Measurements from ENCODE around the gene RNF115. TPM values are rescaled to one million over a fixed set of nuclear protein-coding genes. Genes with fewer than 3 reads are reported as not detected.

RNF115 gene
- total and polyA plus RNA-seq, 3 donors from 2014 or later, result 13.8 to 29.1 (median 24.4) TPM

- no peaks in the 10 kb centered on the region for H3K9me3 ChIP-seq
- H3K36me3 ChIP-seq (ENCODE audit: low read depth, missing control alignments), result no peaks in the 10 kb centered on the region
- intact Hi-C loops (cut with DNase I; ENCODE audit: low total_unique reads), result no loop called here
- H3K27ac ChIP-seq, result peak overlapping the region in 1 of 2 donors; percentile 19
- 3 to 50% methylated on average over 1 of the region's 1 CpG for WGBS, 2 donors
- H3K27me3 ChIP-seq, result no peaks in the 10 kb centered on the region
- H3K4me3 ChIP-seq, result no peak overlapping the region
- TF ChIP-seq CTCF (IDR thresholded peaks at IDR 0.05) (no peak), POLR2A (IDR thresholded peaks at IDR 0.05) (no peak)
- no peaks in the 10 kb centered on the region for H3K4me1 ChIP-seq
- no peak for DNase-seq
Measured at GRCh38 chr1:145786271-145786670, 37.6 kb downstream of the RNF115 start.

GRCh38 chr1:145785547-145785946 lies 38.3 kb downstream of the RNF115 start:
- no peak overlapping the region for H3K4me3 ChIP-seq
- no peaks in the 10 kb centered on the region for H3K36me3 ChIP-seq (ENCODE audit: low read depth, missing control alignments)
- 85 to 87% methylated on average over 1 of the region's 1 CpG for WGBS, 2 donors
- no peak overlapping the region for H3K27ac ChIP-seq
- intact Hi-C loops (cut with DNase I; ENCODE audit: low total_unique reads), result no loop called here
- H3K27me3 ChIP-seq, result no peaks in the 10 kb centered on the region
- no peaks in the 10 kb centered on the region for H3K9me3 ChIP-seq
- TF ChIP-seq CTCF (IDR thresholded peaks at IDR 0.05) (no peak), POLR2A (IDR thresholded peaks at IDR 0.05) (no peak)
- no peak for DNase-seq
- no peaks in the 10 kb centered on the region for H3K4me1 ChIP-seq

GRCh38 chr1:145784409-145784808 lies 39.5 kb downstream of the RNF115 start:
- H3K27ac ChIP-seq, result peak overlapping the region in 1 of 2 donors; percentile 38
- no peaks in the 10 kb centered on the region for H3K36me3 ChIP-seq (ENCODE audit: low read depth, missing control alignments)
- 68 to 76% methylated on average over 3 of the region's 3 CpGs for WGBS, 2 donors
- no peaks in the 10 kb centered on the region for H3K4me1 ChIP-seq
- no peaks in the 10 kb centered on the region for H3K9me3 ChIP-seq
- intact Hi-C loops (cut with DNase I; ENCODE audit: low total_unique reads), result no loop called here
- DNase-seq, result no peak
- TF ChIP-seq CTCF (IDR thresholded peaks at IDR 0.05) (no peak), POLR2A (IDR thresholded peaks at IDR 0.05) (no peak)
- H3K4me3 ChIP-seq, result no peak overlapping the region
- no peaks in the 10 kb centered on the region for H3K27me3 ChIP-seq

- Histone ChIP-seq H3K36me3 (ENCODE audit: low read depth, missing control alignments) (no peaks in the 10 kb centered on the region), H3K4me1 (no peaks in the 10 kb centered on the region), H3K9me3 (no peaks in the 10 kb centered on the region), H3K27me3 (no peaks in the 10 kb centered on the region), H3K27ac (no peak overlapping the region), H3K4me3 (no peak overlapping the region)
- TF ChIP-seq CTCF (IDR thresholded peaks at IDR 0.05), result no peak
- no peak for TF ChIP-seq POLR2A (IDR thresholded peaks at IDR 0.05)
- no peak for DNase-seq
- intact Hi-C loops (cut with DNase I; ENCODE audit: low total_unique reads), result no loop called here
- WGBS, 2 donors, result 86 to 89% methylated on average over 10 of the region's 10 CpGs
Measured at GRCh38 chr1:145782272-145783099, 41.4 kb downstream of the RNF115 start.

- TF ChIP-seq POLR2A (IDR thresholded peaks at IDR 0.05) (no peak), CTCF (IDR thresholded peaks at IDR 0.05) (no peak)
- H3K36me3 ChIP-seq (ENCODE audit: low read depth, missing control alignments), result no peaks in the 10 kb centered on the region
- H3K9me3 ChIP-seq, result no peaks in the 10 kb centered on the region
- intact Hi-C loops (cut with DNase I; ENCODE audit: low total_unique reads), result no loop called here
- 86 to 100% methylated on average over 1 of the region's 1 CpG for WGBS, 2 donors
- H3K27me3 ChIP-seq, result no peaks in the 10 kb centered on the region
- DNase-seq, result no peak
- H3K4me3 ChIP-seq, result no peak overlapping the region
- no peaks in the 10 kb centered on the region for H3K4me1 ChIP-seq
- H3K27ac ChIP-seq, result peak overlapping the region in 1 of 2 donors; percentile 57
Measured at GRCh38 chr1:145778146-145778540, 45.8 kb downstream of the RNF115 start.
